ENCODE measurements around the gene PNPLA7.

Gene PNPLA7

DNA sequence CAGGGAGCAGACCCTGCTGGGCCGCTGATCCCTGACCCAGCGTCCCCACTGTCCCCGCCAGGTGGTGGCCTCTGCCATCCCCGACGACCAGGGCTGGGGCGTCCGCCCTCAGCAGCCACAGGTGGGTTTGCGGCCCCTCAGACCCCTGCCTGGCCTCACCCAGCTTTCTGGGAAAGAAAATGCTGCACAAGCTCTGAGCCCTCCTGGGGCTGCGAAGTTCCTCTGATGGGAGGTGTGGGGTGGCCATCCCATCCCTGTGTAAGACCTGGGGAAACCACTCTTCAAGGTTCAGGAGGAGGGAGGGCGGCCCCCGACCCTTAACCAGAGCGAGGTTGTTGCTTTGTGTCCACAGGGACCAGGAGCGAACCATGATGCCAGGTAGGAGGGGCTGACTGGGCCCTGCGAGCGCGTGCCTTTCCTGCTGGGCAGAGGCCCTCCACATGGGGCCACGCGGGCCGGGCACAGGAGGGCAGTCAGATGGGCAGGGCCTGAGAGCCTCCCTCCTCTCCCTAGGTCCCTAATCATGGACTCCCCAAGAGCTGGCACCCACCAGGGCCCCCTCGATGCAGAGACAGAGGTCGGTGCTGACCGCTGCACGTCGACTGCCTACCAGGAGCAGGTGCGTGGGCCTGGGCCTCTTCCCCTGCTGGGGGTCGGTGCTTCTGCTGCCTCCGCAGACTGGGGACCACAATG lies 119.3 kb downstream of the PNPLA7 start:
- no peak for DNase-seq

DNA sequence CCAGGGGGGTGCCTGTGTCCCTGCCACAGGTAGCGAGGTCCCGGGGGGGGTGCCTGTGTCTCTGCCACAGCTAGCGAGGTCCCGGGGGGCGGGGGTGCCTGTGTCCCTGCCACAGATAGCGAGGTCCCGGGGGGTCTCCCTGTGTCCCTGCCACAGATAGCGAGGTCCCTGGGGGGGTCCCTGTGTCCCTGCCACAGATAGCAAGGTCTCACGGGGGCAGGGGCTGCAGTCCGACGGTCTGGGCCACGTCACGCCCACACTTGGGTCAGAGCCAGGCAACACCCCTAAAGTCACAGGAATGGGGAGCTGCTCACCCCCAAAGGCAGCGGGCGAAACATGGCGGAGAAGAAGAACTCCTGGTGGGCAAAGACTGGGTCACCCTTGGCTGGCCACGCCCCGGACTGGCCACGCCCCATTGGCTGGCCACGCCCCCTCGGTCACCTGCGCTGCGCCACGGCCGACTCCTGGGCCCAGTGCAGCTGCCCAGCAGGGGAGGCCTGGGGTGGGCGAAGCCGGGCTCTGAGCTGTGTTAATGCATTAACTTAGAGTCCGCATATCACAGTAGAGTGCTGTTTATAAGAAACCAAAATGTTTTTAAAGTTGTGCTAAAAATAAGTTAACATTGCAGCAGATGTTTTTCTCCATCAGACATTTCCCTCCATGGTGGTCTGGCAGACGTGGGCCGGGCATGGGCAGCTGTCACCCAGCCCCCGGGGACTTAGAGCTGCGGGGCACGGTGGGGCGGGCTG lies 120.1 kb downstream of the PNPLA7 start:
- no peak for DNase-seq

DNA sequence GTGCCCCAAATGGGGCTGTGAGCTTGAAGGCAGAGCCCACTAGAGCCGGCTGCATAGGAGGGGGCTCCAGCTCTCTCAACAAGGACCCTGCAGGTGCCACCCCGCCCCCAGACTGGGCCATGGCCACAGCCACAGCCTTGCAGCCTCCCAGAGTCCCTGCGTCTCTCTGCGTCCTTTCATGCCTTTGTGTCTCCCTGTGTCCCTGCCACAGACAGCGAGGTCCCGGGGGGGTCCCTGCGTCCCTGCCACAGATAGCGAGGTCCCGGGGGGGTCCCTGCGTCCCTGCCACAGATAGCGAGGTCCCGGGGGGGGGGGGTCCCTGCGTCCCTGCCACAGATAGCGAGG lies 120.7 kb downstream of the PNPLA7 start:
- no peak for DNase-seq

DNA sequence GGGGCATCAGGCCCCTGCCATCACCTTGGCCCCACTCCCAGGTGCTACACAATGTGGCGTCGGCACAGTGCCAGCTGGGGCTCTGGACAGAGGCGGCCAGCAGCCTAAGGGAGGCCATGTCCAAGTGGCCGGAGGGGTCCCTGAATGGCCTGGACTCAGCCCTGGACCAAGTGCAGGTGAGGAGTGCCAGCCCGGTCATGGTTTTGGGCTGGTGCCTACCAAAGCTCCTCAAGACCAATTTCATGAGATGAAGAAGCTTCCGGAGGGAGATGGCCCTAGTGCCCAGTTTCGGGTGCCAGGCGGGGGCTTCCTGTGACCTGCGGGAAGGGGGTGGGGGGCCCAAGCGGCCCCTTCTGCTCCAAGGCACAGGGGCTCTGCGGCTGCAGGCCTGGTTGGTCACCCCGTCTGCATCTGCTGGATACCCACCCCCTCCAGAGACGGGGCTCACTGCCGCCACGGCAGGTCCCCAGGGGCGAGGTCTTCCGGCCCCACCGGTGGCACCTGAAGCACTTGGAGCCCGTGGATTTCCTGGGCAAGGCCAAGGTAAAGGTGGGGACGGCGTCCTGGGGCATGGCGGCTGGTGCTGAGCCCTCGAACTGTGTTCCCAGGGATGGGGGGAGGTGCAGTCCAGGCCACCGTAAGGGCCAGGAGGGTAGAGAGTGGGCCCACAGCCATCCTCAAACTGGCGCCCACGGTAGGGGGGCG lies 121.2 kb downstream of the PNPLA7 start:
- DNase-seq, result no peak

DNA sequence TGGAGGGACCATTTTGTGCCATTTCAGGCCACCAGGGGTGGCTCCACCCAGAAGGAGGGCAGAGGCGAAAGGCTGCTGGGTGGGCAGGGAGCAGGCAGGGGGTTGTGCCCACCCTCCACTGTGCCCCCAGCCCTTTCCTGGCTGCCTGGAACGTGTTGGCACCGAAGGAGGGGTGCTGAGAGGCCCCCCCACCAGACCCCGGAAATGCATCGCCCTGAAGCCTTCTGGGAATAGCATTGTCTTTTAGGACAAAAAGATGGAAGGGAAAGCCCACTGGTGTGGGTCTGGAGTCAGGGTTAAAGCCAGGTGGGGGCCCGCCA lies 121.9 kb downstream of the PNPLA7 start:
- no peak for DNase-seq

DNA sequence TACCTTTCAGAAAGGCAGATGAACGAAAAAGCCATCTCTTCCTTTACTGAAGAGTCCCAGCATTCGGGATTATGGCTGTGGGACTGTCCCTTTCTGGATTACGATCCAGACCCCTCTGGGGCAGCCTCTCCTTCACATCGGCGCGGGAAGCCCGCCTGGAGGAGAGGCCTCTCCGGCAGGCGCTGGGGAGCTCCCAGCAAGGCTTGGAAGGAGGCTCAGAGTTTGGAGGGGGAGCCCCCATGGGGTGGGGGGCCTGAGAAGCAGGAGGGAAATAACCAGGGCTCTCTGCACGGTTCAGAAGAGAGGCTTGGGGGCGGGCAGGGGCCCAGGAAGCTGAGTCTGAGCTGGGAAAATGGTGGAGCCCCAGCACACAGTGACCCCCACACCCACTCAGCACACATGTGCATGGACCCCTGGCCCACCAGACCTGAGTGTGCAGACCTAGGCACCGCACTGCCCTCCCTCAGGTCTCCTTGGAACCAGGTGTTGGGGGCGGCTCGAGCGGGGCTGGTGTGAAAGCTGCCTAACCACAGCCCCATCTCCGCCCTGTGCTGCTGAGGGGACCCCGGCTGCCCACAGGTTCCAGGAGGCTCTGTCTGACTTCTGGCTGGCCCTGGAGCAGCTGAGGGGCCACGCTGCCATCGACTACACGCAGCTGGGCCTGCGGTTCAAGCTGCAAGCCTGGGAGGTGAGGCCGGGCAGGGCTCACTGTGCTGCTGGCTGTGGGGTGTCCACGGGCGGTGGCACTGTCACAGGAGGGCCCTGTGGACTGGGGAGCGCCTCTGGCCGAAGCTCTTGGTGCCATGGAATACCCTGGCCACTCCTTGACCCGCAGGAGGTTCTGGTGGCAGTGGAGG lies 122.5 kb downstream of the PNPLA7 start:
- DNase-seq, result no peak

DNA sequence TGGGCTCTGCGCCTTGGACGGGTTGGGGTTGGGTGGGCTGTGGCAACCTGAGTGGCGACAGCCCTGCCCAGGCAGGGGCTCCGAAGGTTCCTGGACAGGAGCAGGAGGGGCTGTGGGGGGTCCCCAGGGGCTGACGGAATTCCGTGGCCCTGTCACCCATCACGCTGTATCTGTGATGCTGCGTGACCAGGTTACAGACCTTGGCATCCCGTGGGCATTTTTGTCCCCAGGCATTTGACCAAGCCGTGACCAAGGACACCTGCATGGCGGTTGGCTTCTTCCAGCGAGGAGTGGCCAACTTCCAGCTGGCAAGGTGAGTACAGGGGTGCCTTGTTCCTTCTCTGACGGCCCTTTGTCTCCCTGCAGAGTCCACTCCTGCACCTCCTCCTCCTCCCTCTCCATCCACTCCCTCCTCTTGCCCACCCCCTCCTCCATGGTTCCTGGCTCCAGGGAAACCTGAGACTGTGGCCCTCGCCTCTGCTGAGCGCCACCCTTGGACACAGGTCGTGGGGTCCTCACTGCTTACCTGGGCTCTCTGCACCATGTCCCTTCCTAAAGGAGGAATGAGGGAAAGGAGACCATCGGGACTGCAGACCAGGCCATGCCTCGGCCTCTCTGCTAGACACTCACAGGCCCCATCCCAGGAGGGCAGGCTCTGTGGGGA lies 124.1 kb downstream of the PNPLA7 start:
- DNase-seq, result no peak

DNA sequence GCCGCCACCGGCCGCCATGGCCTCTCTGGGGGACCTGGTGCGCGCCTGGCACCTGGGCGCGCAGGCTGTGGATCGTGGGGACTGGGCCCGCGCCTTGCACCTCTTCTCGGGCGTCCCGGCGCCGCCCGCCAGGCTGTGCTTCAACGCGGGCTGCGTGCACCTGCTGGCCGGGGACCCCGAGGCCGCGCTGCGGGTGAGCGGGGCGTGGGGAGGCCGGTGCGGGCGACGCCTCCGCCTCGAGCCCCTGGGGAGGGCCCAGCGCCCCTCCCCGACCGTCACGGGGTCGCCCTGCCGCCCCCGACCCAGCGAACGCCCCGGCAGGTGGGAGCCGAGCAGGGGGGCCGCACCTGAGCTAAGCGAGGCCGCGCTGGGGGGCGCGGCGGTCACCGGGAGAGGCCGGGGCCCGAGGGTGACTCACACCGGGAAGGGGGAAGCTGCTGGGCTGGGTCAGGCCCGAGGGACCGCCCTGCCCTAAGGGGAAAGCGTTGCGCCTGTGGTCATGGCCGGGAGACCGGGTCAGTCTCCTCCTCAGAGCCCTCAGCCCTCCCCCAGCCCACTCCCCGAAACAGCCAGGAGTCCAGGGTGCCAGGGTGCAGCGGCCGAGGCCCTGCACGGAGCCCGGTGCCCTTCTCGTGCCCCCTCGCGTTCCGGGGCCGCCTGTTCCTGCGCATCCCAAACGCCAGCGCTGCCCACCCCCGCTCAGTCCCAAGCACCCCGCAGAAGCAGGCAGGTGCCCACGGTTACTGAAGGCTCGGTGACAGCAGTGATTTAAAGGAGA lies 126.5 kb downstream of the PNPLA7 start:
- DNase-seq, result no peak

DNA sequence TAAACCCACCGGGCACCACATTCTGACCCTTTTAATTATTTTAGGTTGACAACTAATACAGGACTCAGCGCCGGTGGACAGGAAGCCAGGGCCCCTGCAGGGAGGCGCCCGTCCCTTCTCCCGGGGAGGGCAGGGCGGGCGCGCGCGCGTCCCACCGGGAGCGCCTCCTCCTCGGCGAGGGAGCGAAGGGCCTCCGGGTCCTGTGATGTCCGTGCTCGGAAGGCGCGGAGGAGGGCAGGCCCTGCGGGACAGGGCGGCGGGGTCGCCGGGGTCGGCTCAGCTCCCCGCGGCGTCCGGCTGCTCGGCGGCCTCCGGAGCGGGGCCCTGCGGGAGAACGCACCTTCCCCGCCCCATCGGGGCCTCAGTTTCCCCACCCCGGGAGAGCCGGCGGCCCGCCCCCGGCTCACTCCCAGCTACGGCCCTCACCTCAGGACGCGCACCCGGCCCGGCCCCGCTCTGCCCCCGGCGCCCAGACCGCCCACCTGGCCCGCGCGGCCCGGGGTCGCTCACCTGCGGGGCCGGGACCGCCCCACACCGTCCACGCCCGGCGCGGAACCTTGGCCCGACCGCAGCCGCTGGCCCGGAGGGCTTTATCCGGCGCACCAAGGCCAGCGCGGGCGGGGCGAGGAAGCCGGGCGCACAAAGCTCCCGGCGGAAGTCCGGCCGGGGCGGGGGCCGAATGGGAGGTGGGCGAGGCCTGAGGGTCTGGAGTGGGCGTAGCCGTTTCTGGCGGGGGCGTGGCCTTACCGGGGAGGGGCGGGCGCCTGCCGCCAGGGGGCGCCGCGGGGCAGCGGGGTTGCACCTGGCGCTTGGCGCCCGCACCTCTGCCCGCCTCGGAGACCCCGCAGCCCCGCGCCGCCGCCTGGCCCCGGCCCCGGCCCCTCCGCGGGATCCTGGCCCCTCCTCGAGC lies 127.3 kb downstream of the PNPLA7 start, which contains the start of the genes EXD3 and NOXA1:
TSS of gene EXD3 (minus strand) at position 559 of the 910 bp plus-strand sequence. CDS start 27,805 bp downstream, outside the sequence.
TSS of gene NOXA1 (plus strand) at position 790 of the 910 bp plus-strand sequence. CDS start 137 bp downstream, outside the sequence.
- peak; percentile 92 for DNase-seq

DNA sequence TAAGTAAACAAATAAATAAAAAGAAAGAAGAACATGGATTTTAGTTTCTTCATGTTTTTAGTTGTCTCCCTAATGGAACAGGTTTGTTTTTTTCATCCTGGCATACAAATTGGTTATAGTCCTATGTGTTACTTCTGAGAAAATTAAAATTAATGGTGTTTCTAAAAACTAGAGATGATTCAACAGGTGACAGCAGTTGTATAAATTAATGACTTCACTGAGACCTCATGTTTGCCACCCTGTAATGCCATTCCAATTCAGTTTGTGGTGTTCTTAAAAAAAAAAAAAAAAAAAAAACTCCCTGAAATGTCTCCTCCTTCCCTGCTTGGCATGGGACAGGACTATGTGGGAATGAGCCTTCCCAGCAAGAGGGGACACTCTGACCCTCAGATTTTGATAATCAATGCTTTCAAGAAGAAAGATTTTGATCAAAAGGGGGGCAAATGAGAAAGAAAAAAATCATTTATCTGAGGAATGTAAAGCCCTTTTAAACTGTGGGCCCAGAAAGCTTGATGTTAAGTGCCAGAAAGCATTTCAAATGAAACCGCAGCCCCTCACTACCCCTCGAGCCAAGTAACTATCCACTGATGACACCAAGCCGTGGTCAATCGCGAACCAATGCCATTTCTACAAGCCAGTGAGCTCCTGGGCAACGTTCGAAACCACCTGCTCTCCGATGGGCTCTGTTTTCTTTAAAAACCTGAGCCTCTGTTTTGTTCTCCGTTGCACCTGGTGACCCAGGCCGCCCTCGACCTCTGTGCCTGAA lies 128.2 kb downstream of the PNPLA7 start:
- DNase-seq, result no peak

DNA sequence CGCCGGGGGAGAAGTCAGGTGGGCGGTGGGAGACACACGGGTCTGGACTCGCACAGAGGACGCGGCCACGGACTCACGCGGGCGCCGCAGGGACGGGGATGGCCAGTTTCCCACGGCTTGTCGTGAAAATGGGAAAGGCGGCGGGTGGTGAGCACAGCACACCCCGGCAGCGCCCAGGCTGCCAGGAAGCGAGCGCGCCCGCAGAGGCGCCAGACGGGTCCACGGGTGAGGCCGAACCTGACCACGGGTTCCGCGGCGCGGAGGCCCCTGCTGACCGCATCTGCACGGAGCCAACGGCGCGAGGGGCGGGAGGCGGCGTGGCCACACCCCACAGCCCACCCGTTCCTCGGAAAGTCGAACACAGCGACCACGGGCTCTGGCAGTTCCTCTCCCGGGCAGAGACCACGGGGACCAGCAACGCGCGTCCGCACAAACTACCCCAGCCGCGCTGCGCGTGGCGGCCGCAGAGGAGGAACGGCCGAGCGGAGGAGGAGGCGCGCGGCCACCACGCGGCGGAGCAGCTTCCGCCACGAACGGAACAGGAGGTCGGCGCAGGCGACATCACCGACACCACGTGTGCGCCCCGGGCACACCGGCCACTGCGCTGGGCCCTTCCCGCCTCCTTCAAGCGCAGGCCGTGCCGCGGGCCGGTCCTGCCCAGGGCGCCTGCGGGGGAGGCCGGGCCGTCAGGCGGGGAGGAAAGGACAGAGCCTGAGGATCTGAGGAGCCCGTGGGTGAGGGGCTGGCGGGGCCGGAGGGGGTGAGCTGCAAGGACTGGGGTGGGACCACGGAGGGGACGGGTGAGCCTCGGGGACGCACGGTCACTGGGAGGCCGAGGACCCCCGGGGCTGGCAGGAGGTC lies 132.8 kb downstream of the PNPLA7 start:
- no peak for DNase-seq

DNA sequence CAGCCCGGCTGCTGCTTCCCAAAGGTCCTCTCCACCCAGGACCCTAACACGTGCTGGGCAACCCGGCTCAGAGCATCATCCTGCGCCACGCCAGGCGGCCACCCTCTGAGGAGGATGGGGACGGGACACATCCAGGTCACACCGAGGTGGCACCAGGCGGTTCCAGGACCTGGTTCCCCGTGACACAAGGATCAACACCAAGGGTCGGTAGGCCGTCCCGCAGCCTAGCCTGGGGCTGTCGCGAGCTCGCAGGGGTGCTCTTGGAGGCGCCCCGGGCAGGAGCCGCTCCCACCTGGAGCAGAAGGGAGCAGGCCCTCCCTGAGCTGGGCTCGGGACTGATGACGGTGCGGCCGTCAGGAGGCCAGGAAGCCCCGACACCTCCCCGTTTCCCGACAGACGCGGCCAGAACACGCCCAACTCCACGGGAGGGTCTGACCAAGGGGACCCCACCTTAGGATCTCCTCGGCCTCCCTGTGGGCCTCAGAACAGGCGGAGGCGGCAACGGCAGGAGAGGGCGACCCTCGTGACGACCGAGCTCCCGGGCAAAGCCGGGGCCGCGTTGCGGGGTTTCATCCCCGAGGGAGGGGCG lies 133.5 kb downstream of the PNPLA7 start:
- no peak for DNase-seq

DNA sequence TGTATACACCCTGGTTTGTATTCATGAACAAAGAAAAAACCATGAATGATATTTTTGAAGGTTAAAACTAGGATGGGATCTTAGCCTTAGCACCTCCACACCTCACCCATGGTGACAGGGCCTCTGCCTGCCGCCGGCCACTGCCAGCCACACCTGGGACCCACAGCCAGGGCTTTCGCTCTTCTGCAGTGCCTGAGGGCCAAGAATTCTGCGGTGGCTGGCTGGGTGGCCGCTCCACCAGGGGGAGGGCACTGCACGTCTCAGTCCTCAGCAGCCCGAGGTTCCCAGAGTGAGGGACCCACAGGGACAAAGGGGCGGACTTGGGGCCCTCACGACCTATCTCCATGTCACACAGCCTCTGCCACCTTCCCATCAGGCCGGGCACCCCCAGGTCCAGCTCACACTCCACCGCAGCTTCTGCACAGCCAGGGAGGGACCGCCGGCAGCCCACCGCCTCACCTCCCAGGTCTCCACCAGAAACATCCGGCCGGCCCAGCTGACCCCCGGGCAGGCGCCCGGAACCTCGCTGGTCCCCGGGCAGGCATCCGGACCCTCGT lies 134.1 kb downstream of the PNPLA7 start:
- no peak for DNase-seq

DNA sequence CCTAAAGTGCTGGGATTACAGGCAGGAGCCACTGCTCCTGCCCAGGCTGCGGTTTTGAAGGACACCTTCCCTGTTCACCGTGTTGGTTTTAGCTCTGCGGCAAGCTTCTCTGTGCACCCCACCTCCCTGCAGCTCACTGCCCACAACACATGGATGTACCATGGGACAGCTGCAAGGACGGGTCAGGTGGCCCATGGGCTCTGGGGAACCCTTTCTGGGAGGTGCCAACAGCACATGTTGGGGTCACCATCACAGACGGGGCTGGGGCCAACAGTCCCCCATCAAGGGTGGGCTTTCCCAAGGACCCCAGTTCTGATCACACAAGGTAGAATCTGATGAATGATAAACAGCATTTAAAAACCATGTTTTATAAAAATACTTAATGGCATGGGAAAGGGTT lies 134.8 kb downstream of the PNPLA7 start:
- DNase-seq, result no peak

DNA sequence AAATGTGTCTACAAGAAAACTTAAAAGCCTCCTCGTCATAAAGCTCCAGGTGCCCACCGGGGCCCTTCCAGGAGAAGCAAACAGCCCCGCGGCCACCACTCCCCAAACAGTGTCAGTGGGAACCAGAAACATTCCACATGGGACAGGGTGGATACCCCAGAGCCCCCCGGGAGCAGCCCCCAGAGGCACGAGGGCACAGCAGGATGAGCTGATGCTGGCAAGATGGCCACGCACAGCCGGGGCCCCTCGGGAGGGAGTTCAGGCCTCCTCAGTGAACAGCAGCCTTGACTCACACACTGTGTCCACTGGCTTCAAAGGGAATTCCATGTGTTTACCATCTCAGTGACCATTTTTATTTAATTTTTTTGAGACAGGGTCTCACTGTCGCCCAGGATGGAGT lies 137.8 kb downstream of the PNPLA7 start:
- no peak for DNase-seq

DNA sequence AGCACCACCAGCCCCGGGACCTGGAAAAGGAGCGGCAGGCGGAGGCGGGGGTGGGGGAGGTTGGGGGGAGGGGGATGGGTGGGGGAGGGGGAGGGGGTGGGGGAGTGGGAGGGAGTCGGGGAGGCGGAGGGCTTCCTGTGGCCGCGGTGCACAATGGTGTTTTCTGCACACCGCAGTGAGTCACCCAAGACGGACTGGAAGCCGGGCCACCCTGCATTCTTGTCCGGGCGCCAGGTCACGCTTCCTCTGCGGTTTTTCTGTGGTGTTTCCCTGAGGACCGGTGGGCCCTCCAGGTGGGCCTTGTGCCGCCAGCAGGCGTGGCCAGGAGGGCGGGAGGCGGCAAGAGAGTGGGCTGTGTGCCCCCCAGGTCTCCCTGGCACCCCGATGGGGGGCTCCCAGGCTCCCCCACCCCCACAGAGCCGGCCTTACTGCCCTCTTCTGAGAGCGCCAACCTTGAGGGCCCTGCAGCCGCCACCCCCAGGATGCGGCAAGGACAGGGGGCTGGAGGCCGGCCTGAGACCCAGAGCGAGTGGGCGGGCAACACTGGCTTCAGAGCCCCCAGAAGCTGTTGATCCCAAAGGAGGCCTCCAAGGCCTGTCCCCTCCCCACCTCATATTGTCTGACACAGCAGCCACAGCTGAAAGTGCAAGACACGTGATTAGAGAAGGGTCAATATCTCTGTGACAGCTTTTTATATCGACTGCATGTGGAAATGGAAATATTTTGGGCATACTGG lies 138.4 kb downstream of the PNPLA7 start:
- no peak for DNase-seq

DNA sequence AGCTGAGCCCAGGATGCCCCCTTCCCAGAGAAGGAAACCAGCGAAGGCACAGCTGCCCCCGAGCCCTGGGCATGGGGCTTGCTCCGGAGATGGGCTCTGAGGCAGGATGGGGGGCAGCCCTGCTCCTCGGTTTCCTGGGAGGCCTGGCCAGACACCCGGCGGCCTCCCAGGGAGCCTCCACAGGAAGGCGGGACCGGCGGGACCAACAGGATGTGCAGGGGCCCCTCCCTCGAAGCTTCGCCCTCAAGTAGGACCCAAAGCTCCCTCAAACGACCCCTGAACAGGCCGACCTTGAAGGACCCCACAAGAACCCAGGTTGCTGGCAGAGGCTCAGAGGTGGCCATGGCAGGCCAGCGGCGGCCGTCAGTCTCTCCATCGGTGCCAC lies 138.9 kb downstream of the PNPLA7 start:
- DNase-seq, result no peak
